HepG2 (cell line): ENCODE results near the gene FBXL7. TPM values are rescaled to one million over a fixed set of nuclear protein-coding genes. Genes with fewer than 3 reads are reported as not detected.

Experiments
- ATAC-seq: fragments of 200-7000 bp; cut with Tn5 transposase; 3 replicates; pipeline ENCODE4 v1.9.1; 2020; ENCODE audit warnings: mild to moderate bottlenecking, moderate library complexity
- BruUV-seq: library from RNA; stranded (reverse); fragments of 400-500 nt; replicated peaks from 2 replicates; lab custom pipeline; 2021; lab: Mats Ljungman, UMichigan
- CTCF ChIA-PET: fragments of 300-600 bp; formaldehyde crosslinking; extraction: SDS; loops from one replicate; lab custom pipeline; 2021; ENCODE audit warnings: low total read pairs, inconsistent platforms, low intra/inter-chr PET ratio; lab: Yijun Ruan, JAX
- POLR2A ChIA-PET: fragments of 350-600 bp; sonication (Branson Sonifier 250); formaldehyde crosslinking; loops from one replicate; lab custom pipeline; 2020; ENCODE audit warnings: antibody characterized with exemption, inconsistent platforms; lab: Yijun Ruan, JAX
- DNase-seq: peaks from one replicate; pipeline ENCODE4 v3.0.0-alpha.2; 2015; ENCODE audit warnings: low spot score
- FAIRE-seq: peaks from 3 replicates; lab custom pipeline; 2011; peaks lifted over from hg19 to GRCh38; lab: Jason Lieb, UNC
- H2AFZ ChIP-seq: one replicate; pipeline ENCODE4 v1.6.1; 2011; ENCODE audit warnings: low read length, inconsistent platforms
- H3K27ac ChIP-seq: fragments of 300-600 bp; 3 replicates; pipeline ENCODE4 v1.8.0; 2011; ENCODE audit warnings: mixed run types, mild to moderate bottlenecking, mixed read lengths, low read length, inconsistent platforms; ENCODE audit not compliant: insufficient read depth; ENCODE audit errors: extremely low read length
- H3K27me3 ChIP-seq, 2 experiments: fragments of 200-600 bp in 1 of 2; 2 replicates in 1 of 2; 3 replicates in 1 of 2; pipeline versions ENCODE4 v1.6.0 to v1.8.0; 2011; ENCODE audit warnings: low read length in 2 of 2, mild to moderate bottlenecking in 2 of 2, moderate library complexity in 2 of 2, inconsistent platforms in 1 of 2; ENCODE audit not compliant: insufficient read depth in 2 of 2, control insufficient read depth in 1 of 2
- H3K36me3 ChIP-seq, 2 experiments: fragments of 200-600 bp in 1 of 2; replicated peaks in 1 of 2; 2 replicates in 1 of 2; 3 replicates in 1 of 2; pipeline versions ENCODE4 v1.5.1 to v1.8.0; 2011; ENCODE audit warnings: low read length in 2 of 2, inconsistent platforms in 1 of 2; ENCODE audit not compliant: insufficient read depth in 2 of 2, control insufficient read depth in 1 of 2
- H3K4me1 ChIP-seq: 2 replicates; pipeline ENCODE4 v1.5.1; 2012; ENCODE audit warnings: low read length, inconsistent platforms; ENCODE audit not compliant: insufficient read depth
- H3K4me2 ChIP-seq: 2 replicates; pipeline ENCODE4 v1.6.0; 2011; ENCODE audit warnings: low read depth, low read length, inconsistent platforms
- H3K4me3 ChIP-seq, 3 experiments: fragments of 200-600 bp in 1 of 3; sonication (generic), shearing (Covaris generic) in 1 of 3; replicated peaks in 1 of 3; 2 replicates each; pipeline ENCODE4 v1.5.1; 2011 to 2016; ENCODE audit warnings: low read length in 3 of 3, inconsistent platforms in 2 of 3, low read depth in 2 of 3, mild to moderate bottlenecking in 2 of 3, control low read depth in 1 of 3, mixed read lengths in 1 of 3; ENCODE audit not compliant: insufficient read depth in 1 of 3
- H3K79me2 ChIP-seq: one replicate; pipeline ENCODE4 v1.6.1; 2011; ENCODE audit warnings: low read length, inconsistent platforms; ENCODE audit not compliant: insufficient read depth
- H3K9ac ChIP-seq: 2 replicates; pipeline ENCODE4 v1.6.0; 2011; ENCODE audit warnings: mild to moderate bottlenecking, low read depth, low read length, inconsistent platforms; ENCODE audit not compliant: insufficient read depth
- H3K9me3 ChIP-seq: 2 replicates; pipeline ENCODE4 v1.5.1; 2012; ENCODE audit warnings: mild to moderate bottlenecking, low read length
- H4K20me1 ChIP-seq: 2 replicates; pipeline ENCODE4 v1.6.0; 2011; ENCODE audit warnings: inconsistent platforms, mild to moderate bottlenecking, low read length, moderate library complexity; ENCODE audit not compliant: insufficient read depth
- AGO2 ChIP-seq: fragments of 200-400 bp; formaldehyde crosslinking; optimal IDR thresholded peaks from 2 replicates; pipeline ENCODE3; 2017; ENCODE audit warnings: mild to moderate bottlenecking, low read depth, low read length, moderate library complexity
- ARHGAP35 ChIP-seq: sonication (generic); formaldehyde crosslinking; IDR thresholded peaks from 2 replicates; pipeline ENCODE4 v1.9.0; 2022; ENCODE audit warnings: mild to moderate bottlenecking, inconsistent platforms, moderate library complexity, missing genetic modification reagents, borderline replicate concordance
- ELF4 ChIP-seq: sonication (generic); formaldehyde crosslinking; IDR thresholded peaks from 2 replicates; pipeline ENCODE4 v1.5.0; 2020; ENCODE audit warnings: missing genetic modification reagents, mild to moderate bottlenecking, moderate library complexity, borderline replicate concordance
- HIC2 ChIP-seq: sonication (generic); formaldehyde crosslinking; IDR thresholded peaks from 2 replicates; pipeline ENCODE4 v1.9.0; 2022; ENCODE audit warnings: low read depth, missing genetic modification reagents
- HOXA7 ChIP-seq: sonication (generic); formaldehyde crosslinking; IDR thresholded peaks from 2 replicates; pipeline ENCODE4 v1.8.1; 2022; ENCODE audit warnings: mild to moderate bottlenecking, missing genetic modification reagents, moderate library complexity
- JUNB ChIP-seq: sonication (generic); formaldehyde crosslinking; IDR thresholded peaks from 2 replicates; pipeline ENCODE4 v1.8.0; 2022; ENCODE audit warnings: missing genetic modification reagents, mild to moderate bottlenecking, borderline replicate concordance
- LBX2 ChIP-seq: sonication (generic); formaldehyde crosslinking; IDR thresholded peaks from 2 replicates; pipeline ENCODE4 v1.5.0; 2020; ENCODE audit warnings: missing genetic modification reagents, mild to moderate bottlenecking, borderline replicate concordance
- SIN3B ChIP-seq: fragments of 150-350 bp; IDR thresholded peaks from 2 replicates; pipeline ENCODE4 v1.6.1; 2014; ENCODE audit warnings: low read length
- TEF ChIP-seq: sonication (generic); formaldehyde crosslinking; IDR thresholded peaks from 2 replicates; pipeline ENCODE4 v1.5.0; 2020; ENCODE audit warnings: missing genetic modification reagents
- ZFP36 ChIP-seq: fragments of 150-350 bp; IDR thresholded peaks from 2 replicates; pipeline ENCODE4 v1.6.1; 2018; ENCODE audit warnings: borderline replicate concordance, low read length, low read depth; ENCODE audit not compliant: partially characterized antibody
- ZFP37 ChIP-seq: sonication (generic); formaldehyde crosslinking; IDR thresholded peaks from 2 replicates; pipeline ENCODE4 v1.4.0; 2020; ENCODE audit warnings: missing genetic modification reagents, borderline replicate concordance
- ZNF121 ChIP-seq: sonication (generic); formaldehyde crosslinking; IDR thresholded peaks from 2 replicates; pipeline ENCODE4 v1.5.0; 2020; ENCODE audit warnings: mild to moderate bottlenecking, missing genetic modification reagents
- ZNF674 ChIP-seq: sonication (generic); formaldehyde crosslinking; IDR thresholded peaks from 2 replicates; pipeline ENCODE4 v1.5.0; 2020; ENCODE audit warnings: low read depth, mild to moderate bottlenecking, missing genetic modification reagents
- ZNF75D ChIP-seq: sonication (generic); formaldehyde crosslinking; IDR thresholded peaks from 2 replicates; pipeline ENCODE4 v1.8.1; 2023; ENCODE audit warnings: missing genetic modification reagents, mild to moderate bottlenecking, borderline replicate concordance
- ZNF772 ChIP-seq: sonication (generic); formaldehyde crosslinking; IDR thresholded peaks from 2 replicates; pipeline ENCODE4 v1.5.0; 2020; ENCODE audit warnings: mild to moderate bottlenecking, missing genetic modification reagents
- ZSCAN9 ChIP-seq: IDR thresholded peaks from 2 replicates; pipeline ENCODE4 v1.6.1; 2016; ENCODE audit warnings: borderline replicate concordance
- WGBS: methylation state at CpG from one replicate; pipeline ENCODE4 v1.1.6; 2017; ENCODE audit warnings: low lambda C conversion rate; 5-methylcytosine and 5-hydroxymethylcytosine counted together
- in situ Hi-C: cut with HindIII; loops from 2 replicates; pipeline ENCODE4 v1.10.0; 2017; ENCODE audit warnings: low pct_unique_long_range_greater_than_20kb; ENCODE audit not compliant: extremely low pct_ligation_motif_present
- intact Hi-C: fragments of 100-400 bp; cut with micrococcal nuclease; formaldehyde crosslinking; loops from one replicate; pipeline ENCODE4 v1.10.0; 2022; ENCODE audit not compliant: unreplicated experiment
- polyA plus RNA-seq, 8 experiments: library from polyadenylated mRNA; depleted of rRNA in 3 of 8; stranded (reverse) in 7 of 8; unstranded in 1 of 8; fragments of >200 nt; fragmentation: Illumina TruSeq in 4 of 8; extraction: Trizol in 4 of 8; gene quantifications; 2 replicates each; pipeline versions ENCODE4 v1.2.1 to v1.2.3, GENCODE V29; 2011 to 2016; ENCODE audit warnings: low read depth in 4 of 8, missing spikeins in 1 of 8, mixed read lengths in 1 of 8; ENCODE audit not compliant: insufficient read depth in 1 of 8
- total RNA-seq, 5 experiments: library from RNA; depleted of rRNA; stranded (reverse); fragments of >200 nt; fragmentation: Illumina TruSeq; extraction: Trizol; gene quantifications; 2 replicates each; pipeline ENCODE4 v1.2.3, GENCODE V29; 2016; ENCODE audit warnings: low read depth in 1 of 5

FBXL7 gene
- total and polyA plus RNA-seq, 2 of the 13 experiments (the other 11 are each of a cell fraction or from before 2014, with no cell fraction given): 0.07 TPM; not detected in 1

GRCh38 chr5:15570491-15570890, 70.5 kb downstream of the FBXL7 start:
- H3K9me3 ChIP-seq: no peaks in the 10 kb centered on the region
- no peak overlapping the region for H2AFZ ChIP-seq
- no peaks in the 10 kb centered on the region for H3K27me3 ChIP-seq
- H3K27ac ChIP-seq: no peak overlapping the region
- BruUV-seq: no TSS peak
- CTCF ChIA-PET: no interaction called here
- FAIRE-seq (no peak), ATAC-seq (no peak), DNase-seq (no peak)
- H3K4me2 ChIP-seq: no peak overlapping the region
- no peaks in the 10 kb centered on the region for H3K36me3 ChIP-seq
- H3K4me1 ChIP-seq: no peaks in the 10 kb centered on the region
- H3K4me3 ChIP-seq: no peak overlapping the region
- no peak overlapping the region for H3K9ac ChIP-seq
- POLR2A ChIA-PET: no interaction called here
- 5% methylated on average over 5 of the region's 5 CpGs for WGBS
- in situ Hi-C loops: no loop called here
- TF ChIP-seq LBX2 (CRISPR knock-in tag) (no peak), ZFP37 (CRISPR knock-in tag) (no peak), TEF (CRISPR knock-in tag) (no peak), ZFP36 (no peak), ZNF75D (CRISPR knock-in tag) (no peak), ARHGAP35 (CRISPR knock-in tag) (no peak), AGO2 (no peak)
- H4K20me1 ChIP-seq: no peaks in the 10 kb centered on the region
- intact Hi-C loops: no loop called here
- H3K79me2 ChIP-seq: no peaks in the 10 kb centered on the region

- H3K4me2 ChIP-seq: no peak overlapping the region
- POLR2A ChIA-PET: no interaction called here
- TF ChIP-seq ZNF674 (CRISPR knock-in tag) (no peak), ZNF772 (CRISPR knock-in tag) (no peak), SIN3B (no peak), HIC2 (CRISPR knock-in tag) (no peak), JUNB (CRISPR knock-in tag) (no peak), HOXA7 (CRISPR knock-in tag) (no peak), ZNF121 (CRISPR knock-in tag) (no peak), ELF4 (no peak), ZSCAN9 (CRISPR knock-in tag) (no peak)
Observed at GRCh38 chr5:15571081-15571480, 71.1 kb downstream of the FBXL7 start.

More at GRCh38 chr5:15571081-15571480, 71.1 kb downstream of the FBXL7 start:
- DNase-seq: no peak
- intact Hi-C loops: no loop called here
- no peaks in the 10 kb centered on the region for H3K27me3 ChIP-seq
- FAIRE-seq: no peak
- H3K4me1 ChIP-seq: no peaks in the 10 kb centered on the region
- no peak for ATAC-seq
- CTCF ChIA-PET: no interaction called here
- in situ Hi-C loops: no loop called here
- H3K27ac ChIP-seq: no peak overlapping the region
- H3K79me2 ChIP-seq: no peaks in the 10 kb centered on the region
- H2AFZ ChIP-seq: no peak overlapping the region
- H3K36me3 ChIP-seq: no peaks in the 10 kb centered on the region
- no peaks in the 10 kb centered on the region for H4K20me1 ChIP-seq
- 5% methylated on average over 1 of the region's 1 CpG for WGBS
- BruUV-seq: no TSS peak
- no peak overlapping the region for H3K9ac ChIP-seq
- no peak overlapping the region for H3K4me3 ChIP-seq
- no peaks in the 10 kb centered on the region for H3K9me3 ChIP-seq
